T-helper 2 cell (primary cell): ENCODE results near the gene PLCL1.
"Not testable (repeated sequence)": the region's sequence is repeated elsewhere in the genome, so short reads cannot be mapped to it uniquely, and the experiment has no call there.

Experiments used
- DNase-seq, 5 experiments: peaks; one replicate each; pipeline versions ENCODE4 v3.0.0 to v3.0.0-alpha.2; 2012 to 2022

The PLCL1 gene

DNA sequence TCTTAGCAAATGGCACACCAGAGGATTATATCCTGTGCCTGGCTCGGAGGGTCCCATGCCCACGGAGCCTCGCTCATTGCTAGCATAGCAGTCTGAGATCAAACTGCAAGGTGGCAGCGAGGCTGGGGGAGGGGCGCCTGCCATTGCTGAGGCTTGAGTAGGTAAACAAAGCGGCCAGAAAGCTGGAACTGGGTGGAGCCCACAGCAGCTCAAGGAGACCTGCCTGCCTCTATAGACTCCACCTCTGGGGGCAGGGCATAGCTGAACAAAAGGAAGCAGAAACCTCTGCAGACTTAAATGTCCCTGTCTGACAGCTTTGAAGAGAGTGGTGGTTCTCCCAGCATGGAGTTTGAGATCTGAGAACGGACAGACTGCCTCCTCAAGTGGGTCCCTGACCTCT lies 392.2 kb downstream of the PLCL1 start:
- DNase-seq = not testable (repeated sequence)
